GM03348 (cell line): ENCODE results near the gene RAB6C.
"Not testable (repeated sequence)": the region's sequence is repeated elsewhere in the genome, so short reads cannot be mapped to it uniquely, and the experiment has no call there.

ENCODE experiments used
- DNase-seq: peaks from one replicate; pipeline ENCODE4 v3.0.0; 2012; ENCODE audit warnings: low spot score

Gene RAB6C

DNA sequence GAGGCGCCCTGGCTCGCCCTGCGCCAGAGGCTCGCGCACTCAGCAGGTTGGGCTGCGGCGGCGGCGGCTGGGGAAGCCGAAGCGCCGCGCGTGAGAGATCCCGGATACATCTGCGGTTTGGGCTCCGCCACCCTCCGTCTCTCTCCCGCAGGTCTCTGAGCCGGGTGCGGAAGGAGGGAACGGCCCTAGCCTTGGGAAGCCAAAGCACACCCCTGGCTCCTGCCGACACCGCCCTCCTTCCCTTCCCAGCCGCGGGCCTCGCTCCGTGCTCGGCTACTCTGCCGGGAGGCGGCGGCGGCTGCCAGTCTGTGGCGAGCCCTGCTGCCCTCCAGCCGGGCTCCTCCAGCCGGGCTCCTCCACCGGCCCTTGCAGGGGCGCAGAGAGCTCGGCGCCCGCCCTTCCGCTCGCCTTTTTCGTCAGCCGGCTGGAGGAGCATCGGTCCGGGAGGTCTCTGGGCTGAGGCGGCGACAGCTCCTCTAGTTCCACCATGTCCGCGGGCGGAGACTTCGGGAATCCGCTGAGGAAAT lies at the start of gene RAB6C:
RAB6C (plus strand) TSS at position 38 of the 527 bp plus-strand sequence; CDS start at position 488, 450 bp downstream.
- DNase-seq = peak; percentile 12

DNA sequence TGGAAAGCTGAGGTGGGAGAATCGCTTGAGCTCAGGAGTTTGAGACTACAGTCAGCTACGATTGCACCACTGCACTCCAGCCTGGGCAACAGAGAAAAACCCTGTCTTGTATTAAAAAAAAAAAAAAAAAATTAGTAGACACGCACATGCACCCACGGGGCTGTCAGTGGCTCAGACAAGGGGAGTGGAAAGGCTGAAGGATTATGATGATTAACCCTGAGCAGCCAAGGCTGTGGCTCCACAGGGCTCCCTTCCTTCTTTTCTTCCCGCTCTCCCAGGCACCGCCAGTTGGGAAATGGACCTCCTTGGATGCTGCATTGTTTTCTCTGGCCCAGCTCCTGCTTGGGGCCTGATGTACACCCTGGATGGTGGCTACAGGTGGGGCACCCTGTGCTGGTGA lies 49.0 kb upstream of the RAB6C start:
- DNase-seq = no peak

DNA sequence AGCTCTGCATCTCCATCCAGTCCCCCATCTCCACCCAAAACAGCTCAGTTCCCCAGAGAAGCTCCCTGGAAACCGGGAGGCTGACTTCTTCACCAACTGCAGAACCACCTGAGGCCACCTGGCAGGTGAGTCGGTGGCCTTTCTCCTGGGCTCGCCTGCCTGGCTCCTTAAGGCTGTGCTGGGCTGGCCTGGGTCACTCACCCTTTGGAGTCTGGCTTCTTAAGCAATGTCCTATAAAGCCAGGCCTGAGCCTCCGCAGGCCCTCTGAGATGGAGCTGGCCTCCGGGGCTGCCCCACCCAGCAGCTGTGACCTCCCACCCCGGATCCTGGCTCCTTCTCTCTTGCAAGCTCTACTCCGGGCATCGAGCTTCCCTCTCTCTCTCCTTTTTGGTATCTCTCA lies 46.1 kb upstream of the RAB6C start:
- DNase-seq = not testable (repeated sequence)

DNA sequence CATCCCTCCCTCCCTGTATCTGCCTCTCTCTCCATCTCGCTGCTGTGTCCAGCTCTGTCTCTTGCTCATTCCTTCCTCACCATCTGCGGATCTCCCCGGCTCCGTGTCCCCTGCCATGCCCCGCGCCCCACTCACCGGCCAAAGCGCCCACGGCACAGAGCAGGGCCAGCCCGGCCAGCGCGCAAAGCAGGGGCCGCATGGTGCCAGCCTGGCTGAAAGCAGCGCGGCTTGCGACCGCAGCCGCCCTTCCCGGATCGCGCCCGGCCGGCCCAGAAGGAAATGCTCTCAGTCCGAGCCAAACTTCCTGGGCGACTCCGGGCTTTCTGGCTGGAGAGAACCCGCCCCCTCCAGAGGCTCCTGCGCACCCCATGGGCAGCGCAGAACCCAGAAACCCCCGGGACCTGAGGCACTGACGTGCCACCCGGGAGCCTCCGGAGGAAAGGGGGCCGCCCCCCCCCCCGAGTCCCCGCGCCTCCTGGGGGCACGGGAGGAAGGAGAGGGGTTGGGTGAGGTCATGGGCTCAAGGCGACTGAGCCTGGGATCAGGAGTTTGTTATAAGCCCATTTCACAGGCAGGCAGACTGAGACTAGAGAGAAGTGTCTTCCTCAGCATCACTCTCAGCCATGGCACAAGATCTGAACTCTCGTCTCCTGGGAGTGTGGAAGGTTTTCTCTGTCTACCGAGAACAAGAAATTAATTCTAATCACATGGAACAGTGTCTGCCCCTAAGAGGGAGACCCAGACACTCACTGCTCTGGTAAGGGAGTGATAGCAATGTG lies 45.2 kb upstream of the RAB6C start:
- DNase-seq = no peak

DNA sequence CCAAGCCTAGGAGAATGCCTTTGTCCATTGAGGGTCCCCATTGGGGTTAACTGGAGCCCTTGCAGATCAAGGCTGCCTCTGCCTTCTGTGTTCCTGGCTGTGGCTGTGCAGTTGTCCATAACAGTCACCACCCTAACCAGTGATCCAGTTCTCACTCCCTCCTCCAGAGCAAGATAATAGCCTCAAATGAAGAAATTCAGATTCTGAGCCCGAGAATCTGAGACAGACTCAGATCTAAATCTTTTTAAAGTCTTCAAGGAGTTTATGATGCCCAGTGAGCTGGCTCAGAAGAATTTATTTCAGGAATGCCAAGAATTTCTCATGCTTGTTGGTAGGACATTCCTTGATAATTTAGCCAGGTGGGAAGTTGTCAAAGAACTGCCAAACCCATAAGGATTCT lies 44.3 kb upstream of the RAB6C start:
- DNase-seq = no peak

DNA sequence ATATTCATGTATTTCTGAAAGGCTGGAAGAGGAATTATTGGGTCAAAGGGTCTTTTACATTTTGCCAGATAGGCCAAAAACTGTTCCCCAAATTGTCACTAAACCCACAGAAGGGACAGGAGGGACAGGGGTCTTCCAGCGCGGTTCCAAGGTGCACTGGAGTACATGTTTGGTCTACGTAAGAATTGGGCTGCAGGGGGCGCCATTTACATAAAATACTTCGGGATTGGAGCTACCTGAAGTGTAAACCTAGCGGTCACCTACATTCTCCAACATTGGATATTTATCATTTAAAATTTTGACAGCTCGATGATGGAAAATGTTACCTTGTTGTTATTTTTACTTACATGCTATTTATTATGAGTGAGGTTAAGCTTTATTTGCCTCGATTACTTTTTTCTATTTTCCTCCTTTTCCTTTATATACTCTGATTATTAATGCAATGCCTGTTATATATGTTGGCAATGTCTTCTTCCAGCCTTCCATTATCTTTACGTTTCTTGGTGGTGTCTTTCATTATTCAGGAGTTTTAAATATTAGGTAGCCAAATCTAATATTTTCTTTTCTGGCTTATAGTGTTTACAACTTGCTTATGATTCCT lies 43.0 kb upstream of the RAB6C start:
- DNase-seq = no peak

DNA sequence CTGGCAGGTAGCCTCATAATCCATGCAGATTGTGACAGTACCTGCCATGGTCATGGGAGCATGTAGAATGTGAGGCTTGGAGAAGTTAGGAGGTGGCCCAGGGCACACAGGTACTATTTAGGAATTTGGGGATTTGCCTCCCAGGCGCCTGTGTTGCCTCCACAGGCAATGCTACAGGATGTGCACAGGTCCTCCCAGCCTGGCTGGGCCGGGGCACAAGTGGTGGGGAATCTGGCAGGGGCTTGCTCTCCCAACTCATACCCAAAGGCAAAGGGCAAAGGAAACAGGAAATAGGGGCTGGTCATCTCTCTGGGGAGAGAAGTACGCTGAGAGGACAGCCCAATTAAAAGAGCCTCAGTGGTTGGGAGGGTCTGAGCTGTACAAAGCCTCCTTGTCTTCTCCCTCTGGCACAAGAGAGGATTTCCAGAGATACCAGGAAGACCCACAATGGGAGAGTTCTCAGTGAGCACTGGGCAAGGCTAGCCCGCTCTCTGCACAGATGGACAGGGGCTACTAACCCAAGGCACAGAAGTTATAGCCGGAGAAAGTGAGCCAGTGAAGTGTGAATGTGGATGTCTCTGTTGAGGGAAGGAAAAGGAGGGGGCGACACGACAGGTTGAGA lies 40.5 kb upstream of the RAB6C start:
- DNase-seq = not testable (repeated sequence)

DNA sequence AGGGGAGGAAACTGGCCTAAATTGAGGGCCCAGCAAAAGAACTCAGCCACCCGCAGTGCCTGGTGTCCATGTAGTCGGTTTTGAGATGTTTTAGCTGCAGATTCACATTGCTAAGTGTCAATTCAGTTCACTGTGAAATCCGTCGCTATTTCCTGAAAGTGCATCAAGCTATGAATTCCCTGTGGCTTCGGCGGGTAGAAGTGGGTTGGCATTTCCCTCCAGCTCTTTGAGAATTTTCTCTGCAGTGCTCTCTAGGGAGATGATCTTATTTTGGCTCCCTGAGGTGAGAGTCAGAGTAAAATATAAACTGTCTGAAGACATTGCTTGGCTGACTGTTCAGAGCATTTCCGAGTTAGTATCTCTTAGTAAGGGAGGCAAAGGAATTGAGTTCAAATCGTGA lies 36.0 kb upstream of the RAB6C start:
- DNase-seq = not testable (repeated sequence)

DNA sequence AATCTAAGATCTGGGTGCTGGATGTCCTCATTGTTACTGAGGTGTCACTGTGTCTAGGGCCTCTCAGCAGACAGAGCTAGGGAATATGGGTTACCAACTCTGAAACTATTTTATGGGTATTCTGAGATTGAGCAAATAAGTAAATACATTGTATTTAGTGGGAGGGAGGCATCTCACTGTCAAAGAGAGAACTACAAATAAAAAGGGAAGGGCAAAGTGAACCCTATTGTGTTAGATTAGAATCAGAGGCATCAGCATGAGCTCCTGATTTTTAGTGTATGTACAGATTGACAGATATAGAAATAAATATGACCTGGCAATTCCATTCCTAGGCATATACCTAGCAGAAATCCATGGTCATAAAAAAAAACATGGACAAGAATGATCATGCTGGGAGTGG lies 33.9 kb upstream of the RAB6C start:
- DNase-seq = no peak

DNA sequence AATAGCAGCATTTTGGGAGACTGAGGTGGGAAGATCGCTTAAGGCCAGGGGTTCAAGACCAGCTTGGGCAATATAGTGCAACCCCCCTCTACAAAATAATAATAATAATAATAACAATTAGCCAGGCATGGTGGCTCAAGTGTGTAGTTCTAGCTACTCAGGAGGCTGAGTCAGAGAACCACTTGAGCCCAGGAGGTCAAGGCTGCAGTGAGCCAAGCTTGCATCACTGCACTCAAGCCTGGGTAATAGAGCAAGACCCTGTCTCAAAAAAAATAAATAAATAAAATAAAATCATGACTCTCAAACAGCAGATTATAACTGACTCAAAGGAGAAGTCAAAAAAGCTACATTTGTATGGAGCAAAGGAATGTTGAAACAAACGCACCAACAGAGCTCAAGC lies 31.8 kb upstream of the RAB6C start:
- not testable (repeated sequence) for DNase-seq

DNA sequence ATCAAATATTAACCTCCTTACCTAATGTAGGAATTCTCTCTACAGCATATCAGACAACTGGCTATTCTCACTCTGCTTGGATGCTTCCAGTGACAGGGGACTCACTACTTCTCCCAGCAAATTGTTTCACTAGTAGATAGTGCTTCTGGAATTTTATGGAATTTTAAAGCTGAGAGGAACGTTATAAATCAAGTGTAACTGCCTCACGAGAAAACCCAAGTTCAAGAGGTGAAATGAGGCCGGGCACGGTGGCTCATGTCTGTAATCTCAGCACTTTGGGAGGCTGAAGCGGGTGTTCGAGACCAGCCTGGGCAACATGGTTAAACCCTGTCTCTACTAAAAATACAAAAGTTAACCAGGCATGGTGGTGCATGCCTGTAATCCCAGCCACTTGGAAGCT lies 23.3 kb upstream of the RAB6C start:
- not testable (repeated sequence) for DNase-seq

DNA sequence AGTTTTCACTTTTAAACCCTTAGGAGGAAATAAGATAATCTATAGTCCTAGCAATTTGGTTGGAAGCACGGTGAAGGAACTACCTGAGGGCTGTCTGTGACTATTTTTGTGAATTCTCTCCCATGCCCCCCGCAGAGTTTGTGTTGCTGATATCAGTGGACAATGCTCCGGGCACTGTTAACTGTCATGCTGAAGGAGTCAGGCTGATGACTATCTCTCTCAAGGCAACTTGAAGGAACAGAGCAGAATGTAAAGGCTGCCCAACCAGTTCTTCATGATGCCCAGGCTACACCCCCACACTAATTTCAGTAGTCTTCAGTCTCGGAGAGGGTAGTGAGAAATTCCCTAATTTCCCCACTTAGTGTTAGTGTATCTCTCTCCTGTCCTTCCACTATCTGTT lies 21.6 kb upstream of the RAB6C start:
- DNase-seq = no peak

DNA sequence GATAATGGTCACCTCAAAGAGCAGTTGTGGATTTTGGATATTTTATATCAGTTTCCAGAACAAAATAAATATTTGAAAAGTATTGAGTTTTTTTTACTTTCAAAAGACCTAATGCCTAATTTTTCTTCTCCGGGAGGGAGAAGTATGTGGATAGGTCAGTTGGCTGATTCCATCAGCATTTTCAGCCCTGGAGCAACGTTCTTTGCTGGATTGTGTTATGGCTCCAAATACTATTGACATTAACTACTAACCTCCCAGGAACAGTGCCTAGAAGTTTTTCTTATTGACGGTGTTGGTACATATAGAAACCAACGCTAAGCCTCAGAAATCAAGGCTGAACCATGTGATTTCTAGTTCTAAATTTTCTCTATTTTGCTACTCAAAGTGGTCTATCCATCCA lies 20.7 kb upstream of the RAB6C start:
- DNase-seq = not testable (repeated sequence)

DNA sequence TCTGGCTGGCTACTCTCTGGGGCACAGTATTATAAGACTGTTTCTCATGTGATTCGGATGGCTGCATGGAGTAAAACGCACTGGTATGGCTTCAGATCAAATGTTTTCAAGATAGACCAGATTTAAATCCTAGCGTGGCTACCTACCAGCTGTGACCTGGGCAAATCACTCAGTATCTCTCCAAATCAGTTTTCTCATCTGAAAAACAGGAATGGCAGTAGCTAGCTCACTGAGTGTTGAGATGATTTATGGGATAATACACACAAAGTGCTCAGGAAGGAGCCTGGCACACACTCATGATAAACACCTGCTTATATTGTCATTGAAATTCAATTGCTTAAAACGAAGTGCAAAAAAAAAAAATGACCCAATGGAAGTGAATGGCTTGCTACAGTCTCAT lies 10.9 kb upstream of the RAB6C start:
- not testable (repeated sequence) for DNase-seq

DNA sequence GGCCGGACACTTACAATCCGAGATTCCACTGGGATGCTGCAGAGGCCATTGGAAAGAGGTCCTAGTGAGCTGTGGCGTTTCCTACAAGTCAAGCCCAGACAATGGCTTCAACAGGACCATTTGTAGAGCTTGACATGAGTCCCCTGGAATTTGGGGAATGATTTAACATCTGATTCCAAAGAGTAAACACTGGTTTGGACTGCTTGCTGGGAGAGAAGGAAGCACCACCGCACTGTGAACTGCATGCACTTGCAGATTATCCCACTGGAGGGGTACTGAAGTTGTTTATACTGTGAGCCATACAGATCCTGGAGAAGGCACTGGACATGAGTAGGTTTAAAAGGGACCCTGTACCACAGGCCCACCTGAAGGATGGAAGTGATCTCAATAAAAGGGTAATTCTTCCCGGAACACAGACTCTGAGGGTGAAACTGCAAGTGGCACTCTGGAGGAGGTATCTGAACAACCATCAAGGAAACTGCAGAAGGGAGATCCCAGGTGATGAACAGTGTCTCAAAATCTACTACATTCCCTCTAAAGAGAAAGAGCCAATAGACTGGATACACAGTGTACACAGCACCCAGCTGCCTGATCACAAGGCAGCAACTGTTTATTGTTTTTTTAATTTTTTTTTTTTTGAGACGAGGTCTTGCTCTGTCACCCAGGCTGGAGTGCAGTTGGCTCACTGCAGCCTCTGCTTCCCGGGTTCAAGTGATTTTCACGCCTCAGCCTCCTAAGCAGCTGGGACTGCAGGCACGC lies 4.3 kb upstream of the RAB6C start:
- DNase-seq = no peak

DNA sequence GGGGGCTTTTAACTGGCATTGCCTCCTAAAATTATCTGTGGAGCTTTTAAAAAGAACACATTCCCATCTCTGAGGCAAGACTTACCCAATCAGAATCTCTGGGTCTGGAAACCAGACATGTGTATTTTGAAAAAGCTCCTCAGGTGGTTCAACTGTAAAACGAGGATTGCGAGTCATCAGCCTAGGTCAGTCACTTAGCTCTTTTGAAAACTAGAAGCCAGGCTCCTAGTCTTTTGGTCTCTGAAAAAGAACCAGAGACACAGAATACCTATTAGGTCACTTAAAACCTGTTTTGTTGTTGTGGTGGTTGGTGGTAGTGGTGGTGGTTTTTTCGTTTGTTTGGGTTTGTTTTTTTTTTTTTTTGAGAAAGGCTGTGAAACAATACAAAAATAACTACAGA lies 2.5 kb upstream of the RAB6C start:
- DNase-seq = not testable (repeated sequence)

DNA sequence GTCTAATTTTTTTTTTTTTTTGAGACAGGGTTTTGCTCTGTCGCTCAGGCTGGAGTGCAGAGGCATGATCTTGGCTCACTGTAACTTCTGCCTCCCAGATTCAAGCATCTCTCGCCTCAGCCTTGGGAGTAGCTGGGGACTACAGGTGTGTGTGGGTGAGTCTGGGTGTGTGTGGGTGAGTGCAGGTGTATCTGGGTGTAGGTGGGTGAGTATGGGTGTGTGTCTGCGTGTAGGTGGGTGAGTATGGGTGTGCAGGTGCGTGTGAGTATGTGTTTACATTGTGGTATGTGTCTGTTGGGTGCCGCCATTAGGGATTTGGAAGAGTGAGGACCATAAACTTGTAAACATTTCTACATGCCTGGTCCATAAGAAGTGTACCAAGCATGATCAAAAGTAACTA lies 1.5 kb upstream of the RAB6C start:
- DNase-seq = no peak

DNA sequence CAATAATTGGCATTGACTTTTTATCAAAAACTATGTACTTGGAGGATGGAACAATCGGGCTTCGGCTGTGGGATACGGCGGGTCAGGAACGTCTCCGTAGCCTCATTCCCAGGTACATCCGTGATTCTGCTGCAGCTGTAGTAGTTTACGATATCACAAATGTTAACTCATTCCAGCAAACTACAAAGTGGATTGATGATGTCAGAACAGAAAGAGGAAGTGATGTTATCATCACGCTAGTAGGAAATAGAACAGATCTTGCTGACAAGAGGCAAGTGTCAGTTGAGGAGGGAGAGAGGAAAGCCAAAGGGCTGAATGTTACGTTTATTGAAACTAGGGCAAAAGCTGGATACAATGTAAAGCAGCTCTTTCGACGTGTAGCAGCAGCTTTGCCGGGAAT lies 780 bp downstream of the RAB6C start:
- DNase-seq = not testable (repeated sequence)

DNA sequence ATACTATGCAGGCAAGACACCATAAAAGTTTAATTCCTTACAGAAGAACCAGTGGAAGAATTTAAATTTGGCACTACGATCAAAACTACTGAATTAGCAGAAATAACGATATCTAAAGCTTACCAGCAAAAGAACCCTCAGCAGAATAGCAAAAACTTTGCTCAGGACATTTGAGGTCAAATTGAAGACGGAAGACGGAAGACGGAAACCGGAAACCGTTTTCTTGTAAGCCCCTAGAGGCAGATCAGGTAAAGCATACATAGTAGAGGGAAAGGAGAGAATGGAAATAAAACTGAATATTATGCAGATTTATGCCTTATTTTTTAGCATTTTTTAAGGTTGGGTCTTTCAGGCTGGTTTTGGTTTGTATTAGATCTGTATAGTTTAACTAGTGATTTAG lies 2.2 kb downstream of the RAB6C start:
- DNase-seq = not testable (repeated sequence)

DNA sequence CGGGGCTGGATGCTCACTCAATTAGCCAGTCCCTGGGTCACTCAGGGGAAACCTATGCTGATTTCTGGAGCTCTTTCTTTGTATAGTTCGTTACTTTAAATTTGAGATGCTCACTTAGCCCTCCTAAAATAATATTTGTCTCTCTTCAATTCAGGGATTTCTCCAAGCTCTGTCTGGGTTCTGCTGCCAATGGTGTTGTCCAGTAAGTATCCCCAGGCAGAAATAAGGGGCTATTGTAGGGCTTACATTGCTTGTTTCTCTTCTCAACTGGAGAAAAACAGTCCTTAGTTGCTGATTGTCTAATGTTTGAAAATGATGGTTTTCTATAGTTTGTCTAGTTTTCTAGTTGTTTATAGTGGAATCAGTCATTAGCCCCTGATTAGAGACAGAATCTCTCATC lies 5.0 kb downstream of the RAB6C start:
- DNase-seq = no peak

DNA sequence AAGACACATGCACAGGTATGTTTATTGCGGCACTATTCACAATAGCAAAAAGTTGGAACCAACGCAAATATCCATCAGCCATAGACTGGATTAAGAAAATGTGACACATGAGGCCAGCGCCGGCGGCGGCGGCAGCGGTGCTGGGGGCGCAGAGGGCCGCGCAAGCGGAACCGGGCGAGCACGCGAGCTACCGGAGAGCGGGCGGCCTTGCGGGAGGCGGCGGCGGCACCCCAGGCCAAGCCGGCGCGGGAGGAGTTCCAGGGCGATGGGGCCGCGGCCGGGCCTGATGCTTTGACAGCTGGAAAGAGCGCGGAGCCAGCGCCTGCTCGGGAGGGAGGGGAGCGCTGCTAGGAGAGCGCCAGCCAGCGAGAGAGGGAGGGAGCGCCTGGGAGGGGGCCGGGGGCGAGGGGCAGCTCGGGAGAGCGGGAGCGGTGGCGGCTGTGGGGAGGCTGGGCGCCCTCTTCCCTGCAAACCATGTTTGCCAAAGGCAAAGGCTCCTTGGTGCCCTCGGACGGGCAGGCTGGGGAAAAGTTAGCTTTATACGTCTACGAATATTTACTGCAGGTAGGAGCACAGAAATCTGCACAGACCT lies 13.0 kb downstream of the RAB6C start:
- DNase-seq = not testable (repeated sequence)

DNA sequence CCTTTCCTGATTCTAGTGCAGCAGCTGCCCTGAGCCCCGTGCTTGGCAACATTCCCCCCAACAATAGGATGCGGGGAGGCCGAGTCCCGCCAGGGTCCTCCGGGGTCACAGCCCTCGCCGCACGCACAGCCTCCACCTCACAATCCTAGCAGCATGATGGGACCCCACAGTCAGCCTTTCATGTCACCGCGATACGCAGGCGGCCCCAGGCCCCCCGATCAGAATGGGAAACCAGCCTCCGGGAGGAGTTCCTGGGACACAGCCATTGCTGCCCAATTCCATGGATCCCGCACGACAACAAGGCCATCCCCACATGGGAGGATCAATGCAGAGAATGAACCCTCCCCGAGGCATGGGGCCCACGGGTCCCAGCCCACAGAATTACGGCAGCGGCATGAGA lies 13.7 kb downstream of the RAB6C start:
- DNase-seq = not testable (repeated sequence)
